ENCODE results near the gene IFIT1.
"Not testable (repeated sequence)": the region's sequence is repeated elsewhere in the genome, so short reads cannot be mapped to it uniquely, and the experiment has no call there.

IFIT1 gene

DNA sequence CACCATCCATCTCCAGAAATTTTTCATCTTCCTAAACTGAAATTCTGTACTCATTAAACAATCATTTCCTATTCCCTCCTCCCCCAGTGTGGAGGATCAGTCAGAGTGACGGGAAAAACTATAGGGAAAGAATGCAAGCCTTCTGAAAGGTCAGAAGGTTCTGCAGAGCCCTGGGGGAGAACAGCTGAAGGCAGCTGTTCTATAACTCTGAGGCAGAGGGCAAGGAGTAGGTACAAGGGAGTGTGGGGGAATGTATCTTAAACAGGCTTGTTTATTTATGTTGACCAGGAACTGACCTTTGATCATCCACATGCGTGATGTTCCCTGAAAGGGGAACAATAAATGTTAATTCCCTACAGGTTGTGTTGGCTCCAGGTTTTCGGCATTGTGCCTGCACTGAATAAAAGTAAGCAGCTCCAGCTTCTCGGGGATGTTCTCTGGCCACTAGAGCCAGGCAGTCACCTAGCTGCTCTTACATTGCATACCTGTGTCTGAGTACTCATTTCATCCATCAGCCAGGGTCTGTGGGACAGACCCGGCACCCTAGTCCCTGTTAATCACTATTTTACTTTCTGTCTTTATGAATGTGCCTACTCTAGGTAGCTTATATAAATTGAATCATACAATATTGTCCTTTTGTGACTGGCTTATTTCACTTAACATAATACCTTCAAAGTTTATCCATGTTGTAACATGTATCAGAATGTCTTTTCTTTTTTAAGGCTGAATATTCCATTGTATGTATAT, 5.8 kb downstream of the IFIT1 start:
- DNase-seq (ENCODE audit: low spot score) = no peak

DNA sequence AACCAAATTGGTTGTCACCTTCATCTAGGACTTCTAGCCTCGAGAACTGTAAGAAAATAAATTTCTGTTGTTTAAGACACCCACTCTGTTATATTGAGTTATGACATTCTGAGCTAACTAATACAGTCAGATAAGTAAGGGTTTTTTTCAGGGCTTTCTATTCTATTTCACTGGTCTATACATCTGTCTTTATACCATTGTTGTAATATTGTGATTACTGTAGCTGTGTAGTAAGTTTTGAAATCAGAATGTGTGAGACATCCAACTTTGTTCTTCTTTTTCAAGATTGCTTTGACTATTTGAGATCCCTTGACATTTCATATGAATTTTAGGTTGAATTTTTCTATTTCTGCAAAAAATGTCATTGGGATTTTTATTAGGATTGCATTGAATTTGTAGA, 7.5 kb downstream of the IFIT1 start:
- no peak for DNase-seq (ENCODE audit: low spot score)

DNA sequence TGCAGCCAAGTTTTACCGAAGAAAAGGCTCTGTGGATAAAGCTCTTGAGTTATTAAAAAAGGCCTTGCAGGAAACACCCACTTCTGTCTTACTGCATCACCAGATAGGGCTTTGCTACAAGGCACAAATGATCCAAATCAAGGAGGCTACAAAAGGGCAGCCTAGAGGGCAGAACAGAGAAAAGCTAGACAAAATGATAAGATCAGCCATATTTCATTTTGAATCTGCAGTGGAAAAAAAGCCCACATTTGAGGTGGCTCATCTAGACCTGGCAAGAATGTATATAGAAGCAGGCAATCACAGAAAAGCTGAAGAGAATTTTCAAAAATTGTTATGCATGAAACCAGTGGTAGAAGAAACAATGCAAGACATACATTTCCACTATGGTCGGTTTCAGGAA, 10.6 kb downstream of the IFIT1 start:
- no peak for DNase-seq (ENCODE audit: low spot score)

DNA sequence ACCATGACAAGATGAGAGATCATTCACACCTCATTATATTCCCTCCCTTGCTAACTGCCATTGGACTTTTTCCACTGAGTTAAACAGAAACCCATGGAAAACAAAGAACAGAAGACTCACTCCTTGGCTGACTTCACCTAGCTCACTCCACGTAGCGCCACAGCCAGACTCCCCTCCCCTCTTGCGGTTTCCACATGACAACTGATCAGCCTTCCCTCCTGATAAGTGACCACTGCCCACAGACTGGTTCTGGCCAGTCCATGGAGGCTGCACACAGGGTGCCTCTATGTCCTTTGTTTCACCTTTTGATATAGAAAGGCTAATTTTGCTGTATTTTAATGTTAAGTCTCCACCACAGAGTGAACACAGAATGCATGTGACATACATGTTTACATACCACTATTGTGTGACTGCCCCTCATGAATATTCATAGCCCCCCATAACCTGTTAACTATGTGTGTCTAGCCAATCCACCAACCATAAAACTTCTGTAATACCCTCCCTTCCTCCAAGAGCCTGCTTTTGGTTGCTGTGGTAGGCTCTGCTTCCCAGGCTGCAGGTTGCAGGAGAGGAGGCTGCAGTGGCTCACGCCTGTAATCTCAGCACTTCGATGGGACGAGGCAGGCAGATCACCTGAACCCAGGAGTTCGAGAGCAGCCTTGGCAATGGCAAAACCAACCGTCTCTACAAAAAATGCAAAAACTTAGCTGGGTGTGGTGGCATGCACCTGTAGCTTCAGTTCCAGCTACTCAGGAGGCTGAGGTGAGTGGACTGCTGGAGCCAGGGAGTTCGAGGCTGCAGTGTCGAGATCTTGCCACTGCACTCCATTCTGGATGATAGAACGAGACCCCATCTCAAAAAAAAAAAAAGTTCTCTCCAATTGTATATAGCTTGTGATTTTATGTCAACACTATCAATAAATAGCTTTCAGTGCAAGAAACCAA, 12.0 kb downstream of the IFIT1 start:
- DNase-seq (ENCODE audit: low spot score) = no peak

DNA sequence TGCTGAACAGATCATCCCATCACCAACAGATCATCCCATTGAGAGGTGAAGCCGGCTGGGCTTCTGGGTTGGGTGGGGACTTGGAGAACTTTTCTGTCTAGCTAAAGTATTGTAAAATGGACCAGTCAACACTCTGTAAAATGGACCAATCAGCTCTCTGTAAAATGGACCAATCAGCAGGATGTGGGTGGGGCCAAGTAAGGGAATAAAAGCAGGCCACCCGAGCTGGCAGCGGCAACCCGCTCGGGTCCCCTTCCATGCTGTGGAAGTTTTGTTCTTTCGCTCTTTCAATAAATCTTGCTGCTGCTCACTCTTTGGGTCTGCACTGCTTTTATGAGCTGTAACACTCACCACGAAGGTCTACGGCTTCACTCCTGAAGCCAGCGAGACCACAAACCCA, 13.8 kb downstream of the IFIT1 start:
- DNase-seq (ENCODE audit: low spot score) = not testable (repeated sequence)

DNA sequence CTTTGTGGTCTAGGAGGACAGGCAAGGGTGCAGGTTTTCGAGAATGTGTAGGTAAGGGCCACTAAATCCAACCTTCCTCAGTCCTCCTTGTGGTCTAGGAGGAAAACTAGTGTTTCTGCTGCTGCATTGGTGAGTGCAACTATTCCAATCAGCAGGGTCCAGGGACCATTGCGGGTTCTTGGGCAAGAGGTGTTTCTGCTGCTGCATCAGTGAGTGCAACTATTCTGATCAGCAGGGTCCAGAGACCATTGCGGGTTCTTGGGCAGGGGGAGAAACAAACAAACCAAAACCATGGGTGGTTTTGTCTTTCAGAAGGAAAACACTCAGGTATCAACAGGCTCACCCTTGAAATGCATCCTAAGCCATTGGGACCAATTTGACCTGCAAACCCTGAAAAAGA, 15.4 kb downstream of the IFIT1 start:
- not testable (repeated sequence) for DNase-seq (ENCODE audit: low spot score)

DNA sequence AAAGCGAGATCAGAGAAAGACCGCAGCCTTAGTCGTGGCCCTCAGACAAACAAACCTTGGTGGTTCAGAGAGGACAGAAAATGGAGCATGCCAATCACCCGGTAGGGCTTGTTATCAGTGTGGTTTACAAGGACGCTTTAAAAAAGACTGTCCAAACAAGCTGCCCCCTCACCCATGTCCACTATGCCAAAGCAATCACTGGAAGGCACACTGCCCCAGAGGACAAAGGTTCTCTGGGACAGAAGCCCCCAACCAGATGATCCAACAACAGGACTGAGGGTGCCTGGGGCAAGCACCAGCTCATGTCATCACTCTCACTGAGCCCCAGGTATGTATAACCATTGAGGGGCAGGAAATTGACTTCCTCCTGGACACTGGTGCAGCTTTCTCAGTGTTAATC, 16.9 kb downstream of the IFIT1 start:
- not testable (repeated sequence) for DNase-seq (ENCODE audit: low spot score)

DNA sequence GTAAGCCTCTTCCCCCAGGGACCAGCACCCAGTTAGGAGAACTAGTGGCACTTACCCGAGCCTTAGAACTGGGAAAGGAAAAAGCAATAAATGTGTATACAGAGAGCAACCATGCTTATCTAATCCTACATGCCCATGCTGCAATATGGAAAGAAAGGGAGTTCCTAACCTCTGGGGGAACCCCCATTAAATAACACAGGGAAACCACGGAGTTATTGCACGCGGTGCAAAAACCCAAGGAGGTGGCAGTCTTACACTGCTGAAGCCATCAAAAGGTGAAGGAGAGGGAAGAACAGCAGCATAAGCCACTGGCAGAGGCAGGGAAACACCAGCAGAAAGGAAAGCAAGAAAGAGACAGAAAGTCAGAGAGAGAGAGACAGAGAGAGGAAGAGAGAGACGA, 18.1 kb downstream of the IFIT1 start:
- not testable (repeated sequence) for DNase-seq (ENCODE audit: low spot score)

DNA sequence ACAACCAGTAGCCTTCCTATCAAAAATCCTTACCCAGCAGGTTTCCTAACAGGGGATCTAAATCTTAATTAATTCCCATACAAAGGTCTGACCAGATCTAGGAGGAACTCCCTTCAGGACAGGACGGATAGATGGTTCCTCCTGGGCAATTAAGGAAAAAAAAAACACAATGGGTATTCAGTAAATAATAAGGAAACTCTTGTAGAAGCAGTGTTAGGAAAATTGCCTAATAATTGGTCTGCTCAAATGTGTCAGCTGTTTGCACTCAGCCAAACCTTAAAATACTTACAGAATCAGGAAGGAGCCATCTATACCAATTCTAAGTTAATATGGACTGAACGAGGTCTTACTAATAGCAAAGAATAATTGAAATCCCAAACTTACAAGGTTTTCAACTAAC, 18.7 kb downstream of the IFIT1 start:
- DNase-seq (ENCODE audit: low spot score) = not testable (repeated sequence)

DNA sequence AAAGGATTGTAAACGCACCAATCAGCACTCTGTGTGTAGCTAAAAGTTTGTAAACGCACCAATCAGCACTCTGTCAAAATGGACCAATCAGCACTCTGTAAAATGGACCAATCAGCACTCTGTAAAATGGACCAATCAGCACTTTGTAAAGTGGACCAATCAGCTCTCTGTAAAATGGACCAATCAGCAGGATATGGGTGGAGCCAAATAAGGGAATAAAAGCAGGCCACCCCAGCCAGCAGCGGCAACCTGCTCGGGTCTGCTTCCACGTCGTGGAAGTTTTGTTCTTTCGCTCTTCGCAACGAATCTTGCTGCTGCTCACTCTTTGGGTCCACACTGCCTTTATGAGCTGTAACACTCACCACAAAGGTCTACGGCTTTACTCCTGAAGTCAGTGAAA, 19.9 kb downstream of the IFIT1 start:
- peak; percentile 42 for DNase-seq (ENCODE audit: low spot score)

DNA sequence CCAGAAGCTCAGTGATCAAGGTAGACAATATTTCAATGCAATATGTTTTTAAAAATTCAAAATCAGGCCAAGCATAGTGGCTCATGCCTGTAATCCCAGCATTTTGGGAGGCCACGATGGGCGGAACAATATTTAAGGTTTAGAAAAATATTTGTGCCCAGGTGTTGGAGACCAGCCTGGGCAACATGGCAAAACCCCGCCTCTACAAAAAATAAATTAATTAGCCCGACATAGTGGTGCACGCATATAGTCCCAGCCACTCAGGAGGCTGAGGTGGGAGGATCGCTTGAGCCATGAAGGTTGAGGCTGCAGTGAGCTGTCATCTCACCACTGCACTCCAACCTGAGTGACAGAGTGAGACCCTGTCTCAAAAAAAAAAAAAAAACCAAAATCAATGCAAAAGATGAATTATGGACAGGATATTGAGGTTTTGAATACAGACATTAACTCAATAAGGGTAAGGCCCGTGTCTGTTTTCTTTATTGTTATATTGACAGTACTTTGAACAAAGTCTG, 21.0 kb downstream of the IFIT1 start:
- DNase-seq (ENCODE audit: low spot score) = no peak

DNA sequence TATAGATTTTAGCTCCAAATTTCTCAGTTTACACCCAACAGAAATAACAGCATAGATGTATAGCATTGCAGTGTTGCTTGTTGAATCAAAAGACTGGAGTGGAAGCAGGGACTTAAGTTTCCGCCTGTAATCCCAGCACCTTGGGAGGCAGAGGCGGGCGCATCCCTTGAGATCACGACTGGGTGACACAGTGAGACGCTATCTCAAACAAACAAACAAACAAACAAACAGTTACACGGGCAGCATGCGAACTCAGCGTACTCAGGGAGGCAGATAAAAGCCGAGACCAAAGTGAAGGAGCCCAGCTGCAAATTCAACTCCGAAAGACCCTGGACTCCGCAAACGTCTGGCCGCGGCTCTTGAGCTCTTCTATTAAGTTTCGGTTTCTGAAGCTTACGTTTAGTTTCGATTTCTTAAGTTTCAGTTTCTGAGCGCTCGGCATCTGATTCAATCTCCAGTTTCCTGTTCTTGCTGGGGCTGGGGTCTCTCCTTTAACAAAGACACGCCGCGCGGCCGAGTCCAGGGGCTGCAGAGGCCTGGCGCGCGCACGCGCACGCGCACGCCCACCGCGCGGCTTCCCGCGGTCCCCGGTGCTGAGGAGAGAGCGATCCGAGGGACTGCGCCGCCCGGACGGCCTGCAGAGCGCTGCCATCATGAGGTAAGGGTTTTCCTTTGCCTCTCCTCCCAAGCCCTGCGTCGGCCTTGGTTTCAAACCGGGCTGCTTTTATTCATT, 21.9 kb downstream of the IFIT1 start, which contains the start of gene IFIT5:
Gene IFIT5, plus strand, starts transcription at position 423 of the 733 bp plus-strand sequence. Its CDS starts 231 bp downstream, at position 654.
- DNase-seq (ENCODE audit: low spot score) = peak; percentile 64

DNA sequence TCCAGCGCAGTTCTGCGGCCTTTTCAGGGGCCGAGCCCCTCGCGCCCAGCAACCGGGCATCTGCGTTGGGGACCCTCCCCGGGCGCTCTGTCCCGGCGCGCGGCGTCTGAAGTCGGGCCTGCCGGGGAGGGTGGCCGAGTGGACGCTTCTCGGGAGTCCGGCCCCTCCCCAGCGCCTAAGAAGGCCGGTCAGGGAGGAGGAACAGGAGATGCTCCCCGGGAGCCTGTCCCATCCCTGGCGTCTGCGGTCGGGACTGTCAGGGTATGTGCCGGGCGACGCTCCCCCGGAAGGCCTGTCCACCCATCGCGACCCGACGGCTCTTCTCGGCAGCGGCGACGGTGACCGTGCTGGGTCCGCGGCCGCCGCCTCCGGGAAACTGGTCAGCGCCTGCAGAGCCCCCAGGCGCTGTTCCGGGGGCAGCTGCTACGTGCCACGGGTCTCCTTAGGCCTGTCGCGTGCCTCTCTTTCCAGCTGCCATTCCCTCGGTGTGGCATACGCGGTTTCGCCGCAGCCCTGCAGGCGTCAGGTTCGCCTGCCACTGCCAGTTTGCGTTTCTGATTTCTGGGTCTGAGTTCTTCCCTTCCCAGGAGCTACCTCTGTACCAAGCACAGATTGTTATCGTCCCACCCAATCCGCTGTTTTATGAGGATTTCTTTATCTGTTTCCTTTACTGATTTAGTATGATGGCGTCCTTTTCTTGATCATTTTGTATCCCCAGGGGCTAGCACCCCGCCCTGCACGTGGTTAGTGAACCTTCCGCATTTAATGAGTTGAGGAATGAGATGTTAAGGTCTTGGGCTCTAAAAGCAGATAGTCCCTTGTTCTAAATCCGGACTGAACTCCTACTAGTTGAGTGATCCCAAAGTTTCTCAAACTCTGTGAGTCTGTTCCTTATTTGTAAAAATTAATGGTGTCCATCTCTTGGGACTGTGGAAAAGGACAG, 22.7 kb downstream of the IFIT1 start:
- peak; percentile 13 for DNase-seq (ENCODE audit: low spot score)

DNA sequence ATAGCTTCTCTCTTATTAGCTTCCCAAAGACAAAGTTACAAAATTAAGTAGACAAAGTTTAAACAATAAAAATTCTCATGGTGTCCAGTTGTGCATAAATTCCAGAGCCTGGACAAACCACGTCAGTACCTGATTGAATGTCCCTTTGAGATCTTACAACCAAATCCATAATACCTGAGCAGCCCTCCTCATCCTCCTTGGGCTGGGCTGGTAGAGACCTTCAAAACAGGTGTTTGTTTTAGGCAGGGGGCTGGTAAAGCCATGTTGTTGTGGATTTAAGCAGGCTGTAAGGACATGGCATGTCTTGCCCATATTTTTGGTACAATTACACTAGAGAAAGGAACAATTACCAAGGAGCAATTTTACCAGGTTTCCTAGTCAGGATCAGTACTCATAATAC, 24.0 kb downstream of the IFIT1 start:
- no peak for DNase-seq (ENCODE audit: low spot score)

DNA sequence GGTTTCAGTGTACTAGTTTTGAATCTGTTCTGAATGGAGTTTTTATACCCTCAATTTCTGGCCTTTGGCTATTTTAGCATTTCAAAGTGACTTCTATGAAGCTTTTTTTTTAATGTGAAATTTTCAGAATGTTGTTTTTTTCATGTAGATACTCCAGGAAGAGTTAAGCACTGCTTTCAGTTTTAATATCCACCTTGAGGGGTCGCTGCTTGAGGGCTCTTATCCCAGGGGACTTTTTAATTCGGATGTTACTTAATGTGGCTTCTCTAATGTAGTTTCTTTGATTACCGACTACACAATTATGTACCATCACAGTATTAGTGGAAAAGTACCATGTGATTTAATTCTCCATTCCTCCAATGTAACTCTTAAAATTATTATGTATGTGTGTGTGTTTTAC, 27.1 kb downstream of the IFIT1 start:
- DNase-seq (ENCODE audit: low spot score) = no peak

DNA sequence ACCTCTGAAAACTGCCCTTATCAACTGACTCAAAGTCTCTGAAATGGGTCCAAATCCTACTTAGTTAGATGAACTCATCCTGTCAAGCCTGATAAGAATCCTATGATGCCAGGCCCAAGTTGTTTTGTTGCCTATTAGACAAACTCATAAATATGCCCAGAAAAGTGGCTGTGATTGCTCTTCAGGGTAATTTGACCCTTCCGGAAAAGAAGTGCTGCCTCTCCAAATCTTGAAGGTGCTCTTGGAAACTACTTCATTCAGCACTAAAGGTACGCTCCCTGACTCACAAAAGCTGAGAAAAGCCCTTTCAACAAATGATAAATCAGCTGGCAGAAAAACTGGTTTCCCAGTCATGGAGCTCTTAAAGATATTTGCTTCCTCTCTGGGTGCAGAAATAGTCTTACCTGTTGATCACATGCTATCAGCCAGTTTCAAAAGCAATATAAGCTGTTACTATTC, 28.6 kb downstream of the IFIT1 start:
- no peak for DNase-seq (ENCODE audit: low spot score)

DNA sequence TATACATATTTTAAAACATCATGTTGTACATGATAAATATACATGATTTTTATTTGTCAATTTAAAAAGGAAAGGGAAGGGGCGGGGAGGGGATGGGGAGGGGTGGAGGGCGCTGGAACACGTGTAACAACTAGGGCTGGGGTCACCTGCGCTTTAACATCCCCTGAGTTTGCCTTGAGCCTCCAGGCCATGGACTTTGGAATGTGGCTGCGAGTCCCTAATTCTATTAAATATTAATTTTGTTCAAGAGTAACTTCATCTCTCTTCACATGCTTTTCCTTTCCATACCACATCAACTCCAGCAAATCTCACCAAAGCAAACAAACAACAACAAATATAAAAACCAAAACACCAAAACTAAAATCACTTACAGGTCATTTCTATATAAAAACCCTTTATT, 32.6 kb downstream of the IFIT1 start:
- no peak for DNase-seq (ENCODE audit: low spot score)

DNA sequence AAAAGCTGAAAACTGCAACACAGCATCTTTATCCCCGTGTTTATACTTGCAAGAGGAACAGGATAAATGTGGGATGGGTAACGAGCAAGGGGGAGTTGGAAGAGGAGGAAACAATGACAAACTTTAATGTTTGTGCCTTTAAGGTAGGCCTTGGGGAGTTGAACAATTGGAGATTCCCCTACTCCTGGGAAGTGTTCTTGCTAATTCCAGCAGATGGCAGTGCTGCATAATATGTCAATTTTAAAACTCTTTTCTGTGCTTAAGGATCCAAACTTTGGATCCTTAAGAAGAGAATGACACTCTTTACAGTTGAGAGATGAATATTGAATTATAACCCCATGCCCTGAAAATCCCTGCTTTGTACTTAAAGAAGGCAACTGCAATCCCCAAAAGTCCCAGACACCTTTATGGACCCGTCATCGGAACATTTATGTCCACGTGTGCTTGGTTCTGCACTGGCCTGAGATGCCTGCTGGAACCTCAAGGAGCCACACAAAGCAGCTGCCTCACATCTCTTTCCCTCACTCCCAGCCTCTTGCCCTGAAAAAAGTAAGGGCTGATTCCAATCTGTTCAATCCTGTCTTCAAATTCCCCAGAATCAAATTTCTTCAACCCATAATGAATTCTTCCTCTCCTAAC, 33.9 kb downstream of the IFIT1 start:
- DNase-seq (ENCODE audit: low spot score) = peak; percentile 11

DNA sequence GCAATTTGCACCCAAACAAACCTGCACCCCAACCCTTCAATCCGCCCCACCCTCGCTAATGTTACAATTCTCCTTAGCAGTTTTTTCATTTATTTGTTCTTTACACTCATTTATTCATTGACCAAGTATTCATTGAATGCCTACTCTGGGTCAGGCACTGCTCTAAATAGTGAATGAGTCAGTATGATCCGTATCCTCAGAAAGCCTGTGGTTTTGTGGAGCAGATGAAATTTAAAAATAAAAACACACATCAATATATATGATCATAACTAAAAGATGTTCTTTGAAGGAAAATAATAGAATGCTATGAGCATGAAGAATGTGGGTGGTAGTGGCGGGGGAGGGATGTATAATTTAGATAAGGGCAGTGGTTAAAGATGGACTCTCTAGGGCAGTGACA, 35.2 kb downstream of the IFIT1 start:
- DNase-seq (ENCODE audit: low spot score) = no peak

DNA sequence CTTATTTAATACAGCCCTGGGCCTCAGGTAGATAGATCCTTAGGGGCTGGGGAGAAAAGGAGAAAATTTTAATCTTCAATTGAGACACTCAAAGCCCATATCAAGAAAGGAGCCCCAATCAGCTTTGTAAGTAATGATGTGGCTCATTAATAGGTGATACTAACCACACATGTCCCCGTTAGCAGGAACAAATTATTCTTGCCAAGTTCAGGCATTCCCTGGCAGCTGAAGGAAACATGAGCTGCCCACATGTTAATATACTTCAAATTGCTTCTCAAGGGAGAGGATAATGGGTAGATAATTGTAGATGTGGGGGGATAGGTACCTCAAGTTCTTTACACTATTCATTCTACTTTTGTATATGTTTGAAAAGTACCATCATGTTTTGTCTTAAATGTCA, 36.5 kb downstream of the IFIT1 start:
- no peak for DNase-seq (ENCODE audit: low spot score)
